HFFc6 (cell line): ENCODE data around the gene CLEC18C. TPM values are rescaled to one million over a fixed set of nuclear protein-coding genes. Genes with fewer than 3 reads are reported as not detected.
"Not testable (repeated sequence)": the region's sequence is repeated elsewhere in the genome, so short reads cannot be mapped to it uniquely, and the experiment has no call there.

Source experiments
- DNase-seq: peaks from one replicate; pipeline ENCODE4 v3.0.0-alpha.2; 2018
- H3K27ac Mint-ChIP-seq: 2 replicates; pipeline ENCODE4 v1.8.0; 2020; ENCODE audit warnings: mild to moderate bottlenecking, mixed read lengths
- H3K27me3 Mint-ChIP-seq: 2 replicates; pipeline ENCODE4 v1.8.0; 2021; ENCODE audit warnings: mild to moderate bottlenecking, moderate library complexity, mixed read lengths; ENCODE audit not compliant: insufficient read depth
- H3K36me3 Mint-ChIP-seq: 2 replicates; pipeline ENCODE4 v1.8.0; 2021; ENCODE audit warnings: low read depth, mixed read lengths
- H3K4me1 Mint-ChIP-seq: 2 replicates; pipeline ENCODE4 v1.8.0; 2020; ENCODE audit warnings: low read depth, mixed read lengths
- H3K4me3 Mint-ChIP-seq: 2 replicates; pipeline ENCODE4 v1.8.0; 2020; ENCODE audit warnings: mild to moderate bottlenecking, moderate library complexity, mixed read lengths
- H3K9me3 Mint-ChIP-seq: 2 replicates; pipeline ENCODE4 v1.8.0; 2020; ENCODE audit warnings: mild to moderate bottlenecking, mixed read lengths
- total RNA-seq, 6 experiments: library from RNA; stranded (reverse); fragmentation: NEBNext Ultra II Directional; extraction: Animal tissue kit (Norgen Biotek cat#: 25700); gene quantifications; 2 replicates in 1 of 6; 3 replicates in 5 of 6; pipeline ENCODE4 v1.2.3, GENCODE V29; 2021

The CLEC18C gene
- total RNA-seq, 6 experiments from 2014 or later: 0.05 to 0.07 TPM; not detected in 4

DNA sequence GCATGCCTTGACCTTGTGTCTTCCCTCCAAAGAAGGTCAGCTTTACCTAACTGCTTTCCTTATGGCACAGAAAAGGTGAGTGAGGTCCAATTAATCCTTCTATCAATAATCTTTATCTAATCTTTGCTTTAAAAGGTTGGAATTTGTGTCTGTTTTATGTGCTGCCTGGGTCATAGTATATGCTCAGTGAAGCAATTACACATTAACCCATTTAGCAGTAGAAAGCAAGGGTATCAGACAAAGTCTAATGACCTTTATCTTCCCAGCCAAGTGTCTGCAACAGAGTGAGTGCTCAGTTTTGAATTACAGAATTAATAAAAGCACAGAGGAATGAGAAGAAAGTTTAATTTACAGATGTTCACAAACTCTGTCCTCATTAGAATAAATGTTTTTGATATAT lies 52.4 kb downstream of the CLEC18C start:
- not testable (repeated sequence) for H3K27ac Mint-ChIP-seq

DNA sequence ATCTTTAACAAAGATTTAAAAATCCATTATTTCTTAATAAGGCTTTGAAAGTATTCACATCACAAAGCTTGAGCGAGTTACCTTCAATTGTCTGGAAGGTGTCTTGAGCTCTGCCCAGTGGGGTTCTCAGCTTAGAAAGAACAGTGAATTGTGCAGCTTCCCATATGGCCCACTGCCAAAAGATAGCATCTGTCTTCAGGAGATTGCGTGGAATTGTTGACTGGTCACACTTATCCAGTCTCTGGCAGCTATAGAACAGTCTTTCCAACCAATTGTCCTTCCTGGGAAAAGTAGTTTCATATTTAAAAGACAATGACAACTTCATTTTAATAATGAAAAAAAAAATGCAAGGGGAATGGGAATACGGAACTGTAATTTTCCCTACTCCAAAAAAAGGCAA lies 58.2 kb downstream of the CLEC18C start:
- H3K27ac Mint-ChIP-seq, DNase-seq, H3K36me3 Mint-ChIP-seq, H3K27me3 Mint-ChIP-seq, H3K4me1 Mint-ChIP-seq, H3K9me3 Mint-ChIP-seq, H3K4me3 Mint-ChIP-seq: not testable (repeated sequence)

More for the DNA sequence above, 52.4 kb downstream of the CLEC18C start:
- DNase-seq, H3K27me3 Mint-ChIP-seq, H3K36me3 Mint-ChIP-seq, H3K4me3 Mint-ChIP-seq, H3K9me3 Mint-ChIP-seq: not testable (repeated sequence)
- peaks cover 22% of the 10 kb centered on the region for H3K4me1 Mint-ChIP-seq

Other genes starting within 250 kb of the CLEC18C start
- under 1 TPM in 2 of 6 experiments, not detected in 4; 0.14 TPM for gene CLEC18A, start 222.5 kb upstream of the CLEC18C start, total RNA-seq
- gene PDPR, start 59.5 kb upstream of the CLEC18C start, total RNA-seq: 10 to 100 TPM; 17.6 to 21.4 (median 19.5) TPM
- 10 to 100 TPM; 19.4 to 24.9 (median 21.6) TPM for gene EXOSC6, start 78.2 kb downstream of the CLEC18C start, total RNA-seq
- gene AARS1, start 115.7 kb downstream of the CLEC18C start, total RNA-seq: 10 to 100 TPM; 82.3 to 99.1 (median 84.9) TPM
- gene DDX19B, start 125.4 kb downstream of the CLEC18C start, total RNA-seq: 10 to 100 TPM; 20.8 to 30.9 (median 26.7) TPM
- 10 to 100 TPM; 40.1 to 50.9 (median 43.8) TPM for gene DDX19A, start 173.1 kb downstream of the CLEC18C start, total RNA-seq